C4-2B (cell line): ENCODE data around the gene C1QTNF1.

Experiments
- ZFX ChIP-seq: fragments of 450-650 bp; IDR thresholded peaks from 2 replicates; pipeline ENCODE4 v1.6.1; 2017
- TF ChIP-seq, protein P1 (sequence below): fragments of 450-650 bp; conservative IDR thresholded peaks from 2 replicates; pipeline ENCODE4 v1.5.1; 2017; ENCODE audit warnings: mild to moderate bottlenecking

DNA sequence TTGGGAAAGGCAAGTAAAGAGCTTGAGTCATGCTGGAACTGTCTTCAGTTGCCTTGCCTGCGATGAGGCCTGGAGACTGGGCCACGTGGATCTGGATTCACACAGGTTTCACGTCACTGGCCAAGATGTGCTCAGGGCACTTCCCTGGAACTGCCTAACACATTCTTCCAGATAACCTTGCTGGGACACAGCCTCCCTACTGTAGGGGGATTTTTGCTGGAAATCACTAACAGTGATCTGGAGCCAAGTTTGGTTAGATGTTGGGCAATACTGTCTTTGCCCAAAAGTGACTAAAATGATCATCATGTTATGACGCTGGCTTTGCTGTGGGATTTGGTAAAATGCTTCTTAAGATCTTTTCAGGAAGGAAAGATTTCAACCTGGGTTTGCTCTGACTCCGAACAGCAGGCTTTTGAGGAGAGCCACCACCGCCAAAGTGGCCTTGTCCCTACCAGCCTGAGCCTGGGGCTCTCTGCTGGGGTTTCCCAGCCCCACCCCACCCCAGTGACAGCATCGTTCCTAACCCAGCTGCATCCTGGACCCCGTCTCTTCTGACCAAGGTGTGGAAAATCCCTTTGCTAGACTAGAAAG, 14.7 kb downstream of the C1QTNF1 start:
- TF ChIP-seq, protein P1, sequence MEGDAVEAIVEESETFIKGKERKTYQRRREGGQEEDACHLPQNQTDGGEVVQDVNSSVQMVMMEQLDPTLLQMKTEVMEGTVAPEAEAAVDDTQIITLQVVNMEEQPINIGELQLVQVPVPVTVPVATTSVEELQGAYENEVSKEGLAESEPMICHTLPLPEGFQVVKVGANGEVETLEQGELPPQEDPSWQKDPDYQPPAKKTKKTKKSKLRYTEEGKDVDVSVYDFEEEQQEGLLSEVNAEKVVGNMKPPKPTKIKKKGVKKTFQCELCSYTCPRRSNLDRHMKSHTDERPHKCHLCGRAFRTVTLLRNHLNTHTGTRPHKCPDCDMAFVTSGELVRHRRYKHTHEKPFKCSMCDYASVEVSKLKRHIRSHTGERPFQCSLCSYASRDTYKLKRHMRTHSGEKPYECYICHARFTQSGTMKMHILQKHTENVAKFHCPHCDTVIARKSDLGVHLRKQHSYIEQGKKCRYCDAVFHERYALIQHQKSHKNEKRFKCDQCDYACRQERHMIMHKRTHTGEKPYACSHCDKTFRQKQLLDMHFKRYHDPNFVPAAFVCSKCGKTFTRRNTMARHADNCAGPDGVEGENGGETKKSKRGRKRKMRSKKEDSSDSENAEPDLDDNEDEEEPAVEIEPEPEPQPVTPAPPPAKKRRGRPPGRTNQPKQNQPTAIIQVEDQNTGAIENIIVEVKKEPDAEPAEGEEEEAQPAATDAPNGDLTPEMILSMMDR, result no peak
- no peak for TF ChIP-seq ZFX
